T follicular helper cell (primary cell): ENCODE measurements around the gene SRGAP1.
"Not testable (repeated sequence)": the region's sequence is repeated elsewhere in the genome, so short reads cannot be mapped to it uniquely, and the experiment has no call there.

Experiments
- DNase-seq: peaks from one replicate; pipeline ENCODE4 v3.0.0-alpha.2; 2020; ENCODE audit warnings: low read depth

SRGAP1 gene

GRCh38 chr12:64009321-64010068 is 165.0 kb downstream of the SRGAP1 start:
- DNase-seq: no peak

GRCh38 chr12:64010069-64010686 is 165.7 kb downstream of the SRGAP1 start:
- DNase-seq: no peak

- DNase-seq: no peak
These were observed 172.0 kb downstream of the SRGAP1 start for GRCh38 chr12:64016521-64016920.

GRCh38 chr12:64018116-64018515 is 173.6 kb downstream of the SRGAP1 start:
- DNase-seq: not testable (repeated sequence)

- DNase-seq: no peak
These were observed 174.0 kb downstream of the SRGAP1 start for GRCh38 chr12:64018524-64018923.

GRCh38 chr12:64019101-64019500 is 174.6 kb downstream of the SRGAP1 start:
- no peak for DNase-seq

GRCh38 chr12:64019654-64020053 is 175.2 kb downstream of the SRGAP1 start:
- DNase-seq: no peak

GRCh38 chr12:64025174-64025958 is 180.9 kb downstream of the SRGAP1 start:
- no peak for DNase-seq

- no peak for DNase-seq
These were observed 182.8 kb downstream of the SRGAP1 start for GRCh38 chr12:64027311-64027710.

- no peak for DNase-seq
These were observed 184.0 kb downstream of the SRGAP1 start for GRCh38 chr12:64028541-64028940.

GRCh38 chr12:64029013-64029857 is 184.7 kb downstream of the SRGAP1 start:
- DNase-seq: no peak

GRCh38 chr12:64030155-64030554 is 185.7 kb downstream of the SRGAP1 start:
- no peak for DNase-seq

- DNase-seq: not testable (repeated sequence)
These were observed 189.6 kb downstream of the SRGAP1 start for GRCh38 chr12:64034056-64034455.

- no peak for DNase-seq
These were observed 190.5 kb downstream of the SRGAP1 start for GRCh38 chr12:64034901-64035576.

GRCh38 chr12:64036414-64036813 is 191.9 kb downstream of the SRGAP1 start:
- no peak for DNase-seq

GRCh38 chr12:64039281-64039871 is 194.9 kb downstream of the SRGAP1 start:
- no peak for DNase-seq

GRCh38 chr12:64042911-64043310 is 198.4 kb downstream of the SRGAP1 start:
- no peak for DNase-seq

- no peak for DNase-seq
These were observed 199.7 kb downstream of the SRGAP1 start for GRCh38 chr12:64044191-64044590.

- DNase-seq: no peak
These were observed 206.6 kb downstream of the SRGAP1 start for GRCh38 chr12:64051057-64051456.

- DNase-seq: no peak
These were observed 208.6 kb downstream of the SRGAP1 start for GRCh38 chr12:64053117-64053516.

GRCh38 chr12:64054079-64054520 is 209.6 kb downstream of the SRGAP1 start:
- no peak for DNase-seq
